ENCODE results near the gene LONP2.

LONP2 gene

DNA sequence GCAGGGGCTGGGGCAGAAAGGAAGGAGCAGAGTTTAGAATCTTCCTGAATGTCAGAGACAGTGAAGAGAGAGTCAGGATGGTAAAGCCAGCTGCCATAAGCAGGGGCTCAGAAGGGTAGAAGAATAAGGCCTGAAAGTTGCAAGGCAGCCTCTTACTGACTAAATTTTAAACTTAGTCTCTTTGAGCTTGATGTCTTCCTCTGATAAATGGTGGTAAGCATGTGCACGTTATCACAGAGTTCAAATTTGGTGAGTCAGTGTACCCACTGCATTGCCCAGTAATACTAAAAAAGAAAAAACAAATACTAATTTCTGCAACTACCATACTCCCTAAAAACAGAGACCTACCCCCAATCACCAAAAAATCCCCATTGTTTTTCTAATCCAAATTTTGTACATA lies 96.0 kb downstream of the LONP2 start:
- intact Hi-C loops (cut with DNase I; ENCODE audit: low total_unique reads), result no loop called here
- Histone ChIP-seq H3K4me3 (no peak overlapping the region), H3K27me3 (no peaks in the 10 kb centered on the region), H3K9me3 (no peaks in the 10 kb centered on the region), H3K36me3 (peaks cover 24 to 36% (median 35%) of the 10 kb centered on the region in 3 donors), H3K27ac (no peak overlapping the region), H3K4me1 (no peaks in the 10 kb centered on the region)
- TF ChIP-seq, protein P1, sequence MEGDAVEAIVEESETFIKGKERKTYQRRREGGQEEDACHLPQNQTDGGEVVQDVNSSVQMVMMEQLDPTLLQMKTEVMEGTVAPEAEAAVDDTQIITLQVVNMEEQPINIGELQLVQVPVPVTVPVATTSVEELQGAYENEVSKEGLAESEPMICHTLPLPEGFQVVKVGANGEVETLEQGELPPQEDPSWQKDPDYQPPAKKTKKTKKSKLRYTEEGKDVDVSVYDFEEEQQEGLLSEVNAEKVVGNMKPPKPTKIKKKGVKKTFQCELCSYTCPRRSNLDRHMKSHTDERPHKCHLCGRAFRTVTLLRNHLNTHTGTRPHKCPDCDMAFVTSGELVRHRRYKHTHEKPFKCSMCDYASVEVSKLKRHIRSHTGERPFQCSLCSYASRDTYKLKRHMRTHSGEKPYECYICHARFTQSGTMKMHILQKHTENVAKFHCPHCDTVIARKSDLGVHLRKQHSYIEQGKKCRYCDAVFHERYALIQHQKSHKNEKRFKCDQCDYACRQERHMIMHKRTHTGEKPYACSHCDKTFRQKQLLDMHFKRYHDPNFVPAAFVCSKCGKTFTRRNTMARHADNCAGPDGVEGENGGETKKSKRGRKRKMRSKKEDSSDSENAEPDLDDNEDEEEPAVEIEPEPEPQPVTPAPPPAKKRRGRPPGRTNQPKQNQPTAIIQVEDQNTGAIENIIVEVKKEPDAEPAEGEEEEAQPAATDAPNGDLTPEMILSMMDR (IDR thresholded peaks at IDR 0.05), result no peak
- DNase-seq, result no peak

DNA sequence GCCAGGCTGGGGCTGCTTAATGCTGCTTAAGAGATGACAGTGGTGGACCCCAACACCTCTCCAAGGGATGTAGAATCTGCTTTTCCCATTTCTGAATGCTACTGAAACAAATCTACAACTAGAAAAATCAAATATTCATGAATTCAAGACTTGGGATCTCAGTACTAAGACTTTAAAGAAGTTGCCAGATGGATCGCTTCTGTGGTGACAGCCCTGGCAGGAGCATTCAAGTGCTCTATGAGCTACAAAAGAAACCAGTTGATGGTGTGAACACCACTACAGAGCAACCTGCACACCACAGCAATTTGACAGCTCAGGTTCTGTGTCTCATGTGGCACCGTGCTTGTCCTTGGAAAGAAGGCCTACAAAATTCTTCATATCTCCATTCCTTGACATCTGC lies 98.5 kb downstream of the LONP2 start:
- no peaks in the 10 kb centered on the region for H3K9me3 ChIP-seq
- DNase-seq, result no peak
- H3K27ac ChIP-seq, result no peak overlapping the region
- no peak overlapping the region for H3K4me3 ChIP-seq
- TF ChIP-seq, protein P1 (IDR thresholded peaks at IDR 0.05), result no peak
- intact Hi-C loops (cut with DNase I; ENCODE audit: low total_unique reads), result no loop called here
- no peaks in the 10 kb centered on the region for H3K4me1 ChIP-seq
- peaks cover 14 to 36% (median 28%) of the 10 kb centered on the region in 3 donors for H3K36me3 ChIP-seq
- H3K27me3 ChIP-seq, result no peaks in the 10 kb centered on the region

DNA sequence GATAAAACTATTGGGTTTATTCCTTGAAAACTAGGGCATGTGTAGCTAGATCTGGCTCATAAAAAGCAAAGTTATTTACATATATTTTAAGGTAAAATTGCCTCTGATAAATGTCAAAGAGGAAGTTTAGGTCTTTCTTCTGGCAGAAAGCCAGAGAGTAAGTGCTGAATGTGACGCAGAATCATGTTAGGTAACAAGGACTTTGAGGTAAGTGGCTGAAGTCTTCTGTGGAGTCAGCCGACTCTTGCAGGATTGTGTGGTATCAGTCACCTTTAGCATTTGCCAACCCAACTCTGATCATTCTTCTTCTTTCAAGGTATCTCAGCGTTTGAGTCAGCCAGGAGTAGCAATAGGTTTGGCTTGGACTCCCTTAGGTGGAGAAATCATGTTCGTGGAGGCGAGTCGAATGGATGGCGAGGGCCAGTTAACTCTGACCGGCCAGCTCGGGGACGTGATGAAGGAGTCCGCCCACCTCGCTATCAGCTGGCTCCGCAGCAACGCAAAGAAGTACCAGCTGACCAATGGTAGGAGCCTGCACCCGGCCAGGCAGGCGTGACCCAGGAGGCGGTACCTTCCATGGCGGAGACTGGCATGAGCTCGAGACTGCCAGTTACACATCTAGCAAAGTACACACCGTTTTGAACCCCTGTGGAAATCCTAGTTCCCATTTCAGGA lies 103.2 kb downstream of the LONP2 start:
- H3K27me3 ChIP-seq, result no peaks in the 10 kb centered on the region
- H3K4me1 ChIP-seq, result no peaks in the 10 kb centered on the region
- no peak overlapping the region for H3K4me3 ChIP-seq
- DNase-seq, result no peak
- no peak overlapping the region for H3K27ac ChIP-seq
- TF ChIP-seq, protein P1 (IDR thresholded peaks at IDR 0.05), result no peak
- peaks cover 23 to 62% (median 38%) of the 10 kb centered on the region in 3 donors for H3K36me3 ChIP-seq
- intact Hi-C loops (cut with DNase I; ENCODE audit: low total_unique reads), result no loop called here
- no peaks in the 10 kb centered on the region for H3K9me3 ChIP-seq

DNA sequence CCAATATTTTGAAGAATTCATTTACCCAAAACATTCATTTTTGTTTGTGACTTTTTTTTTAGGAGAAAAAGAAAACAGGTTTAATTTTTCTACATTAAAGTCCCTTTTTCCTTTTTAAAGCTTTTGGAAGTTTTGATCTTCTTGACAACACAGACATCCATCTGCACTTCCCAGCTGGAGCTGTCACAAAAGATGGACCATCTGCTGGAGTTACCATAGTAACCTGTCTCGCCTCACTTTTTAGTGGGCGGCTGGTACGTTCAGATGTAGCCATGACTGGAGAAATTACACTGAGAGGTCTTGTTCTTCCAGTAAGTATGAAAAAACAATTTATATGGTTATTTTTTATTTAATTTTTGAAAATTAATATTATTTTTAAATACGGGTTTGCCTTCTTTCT lies 103.9 kb downstream of the LONP2 start:
- Histone ChIP-seq H3K36me3 (peaks cover 25 to 62% (median 38%) of the 10 kb centered on the region in 3 donors), H3K27ac (no peak overlapping the region), H3K27me3 (no peaks in the 10 kb centered on the region), H3K4me1 (no peaks in the 10 kb centered on the region), H3K4me3 (no peak overlapping the region), H3K9me3 (no peaks in the 10 kb centered on the region)
- TF ChIP-seq, protein P1 (IDR thresholded peaks at IDR 0.05), result no peak
- no peak for DNase-seq
- intact Hi-C loops (cut with DNase I; ENCODE audit: low total_unique reads), result no loop called here

DNA sequence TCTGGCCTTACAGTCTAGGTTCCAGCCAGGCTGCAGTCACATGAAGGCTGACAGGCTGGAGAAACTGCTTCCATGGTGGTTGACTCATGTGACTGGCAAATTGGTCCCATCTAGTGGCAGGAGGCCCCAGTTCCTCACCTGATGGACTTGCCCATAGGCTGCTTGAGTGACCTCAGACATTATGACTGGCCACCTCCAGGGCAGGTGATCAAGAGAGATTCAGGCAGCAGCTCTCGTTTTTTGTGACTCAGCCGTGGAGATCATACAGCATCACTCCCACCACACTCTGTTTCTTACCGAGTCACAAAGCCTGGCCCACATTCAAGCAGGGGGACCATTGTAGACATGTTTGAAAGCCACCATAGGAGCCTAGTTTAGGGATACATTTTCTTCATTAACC lies 106.6 kb downstream of the LONP2 start:
- intact Hi-C loops (cut with DNase I; ENCODE audit: low total_unique reads), result loop anchor here (5.0 kb wide), 1 partner anchor 192 kb away; no protein-coding TSS in a partner anchor
- H3K36me3 ChIP-seq, result peaks cover 24 to 67% (median 33%) of the 10 kb centered on the region in 3 donors

More for the DNA sequence above, 106.6 kb downstream of the LONP2 start:
- TF ChIP-seq, protein P1 (IDR thresholded peaks at IDR 0.05), result no peak
- no peak overlapping the region for H3K27ac ChIP-seq
- H3K4me1 ChIP-seq, result peaks cover 0 to under 1% (median under 1%) of the 10 kb centered on the region in 4 donors
- H3K4me3 ChIP-seq, result no peak overlapping the region
- H3K9me3 ChIP-seq, result no peaks in the 10 kb centered on the region
- no peak for DNase-seq
- no peaks in the 10 kb centered on the region for H3K27me3 ChIP-seq
